Measurements from ENCODE around the gene COMMD7. TPM values are rescaled to one million over a fixed set of nuclear protein-coding genes. Genes with fewer than 3 reads are reported as not detected.

The COMMD7 gene
- total RNA-seq, 6 experiments from 2014 or later, result 45.4 to 58.4 (median 51.5) TPM

DNA sequence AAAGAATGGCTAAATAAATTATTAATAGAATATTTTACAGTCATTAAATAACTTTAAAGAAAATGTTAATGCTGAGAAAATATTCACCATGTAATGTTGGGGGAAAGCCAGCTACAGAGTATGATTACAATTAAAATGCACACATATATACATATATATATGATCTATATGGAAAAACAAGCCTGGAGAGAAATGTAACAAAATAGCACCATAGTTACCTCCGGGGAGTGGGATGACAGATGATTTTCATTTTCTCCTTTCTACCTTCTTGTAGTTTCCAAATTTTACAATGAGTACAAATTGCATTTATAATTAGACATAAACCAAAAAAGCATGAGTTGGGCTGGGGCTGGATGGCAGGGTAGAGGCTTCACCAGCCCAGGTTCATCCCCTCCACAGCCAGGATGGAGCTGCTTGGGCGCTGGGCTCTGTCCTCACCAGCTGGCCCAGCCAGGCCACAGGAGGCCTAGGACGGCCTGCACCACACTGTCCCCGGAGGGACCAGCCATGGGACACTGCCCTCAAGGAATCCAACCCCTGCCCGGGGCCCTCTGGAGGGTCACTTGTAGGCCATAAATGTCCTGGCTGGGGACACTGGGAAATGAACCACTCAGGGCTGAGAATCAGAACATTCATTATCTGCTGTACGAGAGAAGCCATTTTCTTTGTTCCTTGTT, 79.8 kb downstream of the COMMD7 start:
- TF ChIP-seq, protein P1, sequence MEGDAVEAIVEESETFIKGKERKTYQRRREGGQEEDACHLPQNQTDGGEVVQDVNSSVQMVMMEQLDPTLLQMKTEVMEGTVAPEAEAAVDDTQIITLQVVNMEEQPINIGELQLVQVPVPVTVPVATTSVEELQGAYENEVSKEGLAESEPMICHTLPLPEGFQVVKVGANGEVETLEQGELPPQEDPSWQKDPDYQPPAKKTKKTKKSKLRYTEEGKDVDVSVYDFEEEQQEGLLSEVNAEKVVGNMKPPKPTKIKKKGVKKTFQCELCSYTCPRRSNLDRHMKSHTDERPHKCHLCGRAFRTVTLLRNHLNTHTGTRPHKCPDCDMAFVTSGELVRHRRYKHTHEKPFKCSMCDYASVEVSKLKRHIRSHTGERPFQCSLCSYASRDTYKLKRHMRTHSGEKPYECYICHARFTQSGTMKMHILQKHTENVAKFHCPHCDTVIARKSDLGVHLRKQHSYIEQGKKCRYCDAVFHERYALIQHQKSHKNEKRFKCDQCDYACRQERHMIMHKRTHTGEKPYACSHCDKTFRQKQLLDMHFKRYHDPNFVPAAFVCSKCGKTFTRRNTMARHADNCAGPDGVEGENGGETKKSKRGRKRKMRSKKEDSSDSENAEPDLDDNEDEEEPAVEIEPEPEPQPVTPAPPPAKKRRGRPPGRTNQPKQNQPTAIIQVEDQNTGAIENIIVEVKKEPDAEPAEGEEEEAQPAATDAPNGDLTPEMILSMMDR (IDR thresholded peaks at IDR 0.05), result no peak
- no peak overlapping the region for H3K27ac Mint-ChIP-seq
- no peak for DNase-seq
- no peak overlapping the region for H3K4me3 Mint-ChIP-seq
- no peaks in the 10 kb centered on the region for H3K4me1 Mint-ChIP-seq (ENCODE audit: low read depth)
- peaks cover 5% of the 10 kb centered on the region; the same call in 1 of the 2 replicates for H3K9me3 Mint-ChIP-seq
- peaks cover 4% of the 10 kb centered on the region for H3K27me3 Mint-ChIP-seq (ENCODE audit: insufficient read depth)
- peaks cover 6% of the 10 kb centered on the region; the same call in 1 of the 2 replicates for H3K36me3 Mint-ChIP-seq (ENCODE audit: low read depth)

DNA sequence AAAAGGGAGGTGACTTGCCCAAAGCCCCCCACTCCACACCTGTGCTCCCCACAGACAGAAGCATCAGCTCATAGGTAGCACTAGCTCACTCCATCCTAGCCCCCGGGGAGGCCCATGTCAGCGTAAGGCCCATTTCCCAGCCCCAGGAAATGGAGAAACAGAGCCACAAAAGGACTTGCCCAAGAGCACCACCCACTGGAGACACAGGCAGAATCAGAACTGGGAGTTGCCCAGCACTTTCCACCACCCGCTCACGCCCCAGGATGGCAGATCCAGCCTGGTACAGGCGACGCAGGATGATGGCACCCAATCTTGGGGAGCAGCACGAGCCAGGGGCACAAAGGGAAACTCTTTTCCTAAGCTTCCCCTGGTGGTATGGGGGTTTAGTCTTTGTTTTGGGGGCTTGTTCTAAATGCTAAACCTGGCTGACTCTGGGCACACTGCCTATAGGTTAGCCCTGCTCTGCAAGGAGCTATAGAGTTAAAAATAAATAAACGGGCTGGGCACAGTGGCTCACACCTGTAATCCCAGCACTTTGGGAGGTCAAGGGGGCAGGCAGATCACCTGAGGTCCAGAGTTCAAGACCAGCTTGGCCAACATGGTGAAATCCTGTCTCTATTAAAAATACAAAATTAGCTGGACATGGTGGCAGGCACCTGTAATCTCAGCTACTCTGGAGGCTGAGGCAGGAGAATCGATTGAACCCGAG, 81.3 kb downstream of the COMMD7 start:
- Mint-ChIP-seq H3K4me3 (no peak overlapping the region), H3K4me1 (ENCODE audit: low read depth) (no peaks in the 10 kb centered on the region), H3K27ac (no peak overlapping the region), H3K9me3 (peaks cover 5% of the 10 kb centered on the region; the same call in 1 of the 2 replicates), H3K36me3 (ENCODE audit: low read depth) (peaks cover 6% of the 10 kb centered on the region; the same call in 1 of the 2 replicates), H3K27me3 (ENCODE audit: insufficient read depth) (peaks cover 4% of the 10 kb centered on the region)
- TF ChIP-seq, protein P1 (IDR thresholded peaks at IDR 0.05), result peak; percentile 19; the same call in 1 of the 2 replicates
- DNase-seq, result no peak

DNA sequence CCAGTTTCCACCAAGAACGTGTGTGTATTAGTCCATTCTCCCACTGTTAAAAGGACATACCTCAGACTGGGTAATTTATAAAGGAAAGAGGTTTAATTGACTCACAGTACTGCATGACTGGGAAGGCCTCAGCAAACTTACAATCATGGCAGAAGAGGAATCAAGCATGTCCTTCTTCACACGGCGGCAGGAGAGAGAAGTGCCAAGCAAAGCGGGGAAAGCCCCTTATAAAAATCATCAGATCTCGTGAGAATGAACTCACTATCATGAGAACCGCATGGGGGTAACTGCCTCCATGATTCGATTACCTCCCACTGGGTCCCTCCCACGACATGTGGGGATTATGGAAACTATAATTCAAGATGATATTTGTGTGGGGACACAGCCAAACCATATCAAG, 82.6 kb downstream of the COMMD7 start:
- Mint-ChIP-seq H3K27ac (no peak overlapping the region), H3K9me3 (peaks cover 5% of the 10 kb centered on the region; the same call in 1 of the 2 replicates)
- TF ChIP-seq, protein P1 (IDR thresholded peaks at IDR 0.05), result no peak

DNA sequence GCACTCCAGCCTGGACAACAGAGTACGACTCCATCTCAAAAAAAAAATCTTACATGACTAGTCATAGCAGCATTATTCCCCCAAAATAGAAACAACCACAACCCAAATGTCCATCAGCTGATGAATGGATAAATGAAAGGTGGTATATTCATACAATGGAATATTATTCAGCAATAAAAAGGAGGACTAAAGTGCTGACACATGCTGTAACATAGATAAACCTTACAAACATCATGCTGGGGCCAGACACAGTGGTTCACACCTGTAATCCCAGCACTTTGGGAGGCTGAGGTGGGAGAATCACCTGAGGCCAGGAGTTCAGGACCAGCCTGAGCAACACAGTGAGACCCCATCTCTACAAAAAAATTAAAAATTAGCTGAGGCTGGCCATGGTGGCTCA, 86.4 kb downstream of the COMMD7 start:
- peaks cover 6% of the 10 kb centered on the region; the same call in 1 of the 2 replicates for H3K36me3 Mint-ChIP-seq (ENCODE audit: low read depth)
- TF ChIP-seq, protein P1 (IDR thresholded peaks at IDR 0.05), result no peak

More for the DNA sequence above, 82.6 kb downstream of the COMMD7 start:
- H3K36me3 Mint-ChIP-seq (ENCODE audit: low read depth), result peaks cover 6% of the 10 kb centered on the region; the same call in 1 of the 2 replicates
- DNase-seq, result no peak
- no peak overlapping the region for H3K4me3 Mint-ChIP-seq
- H3K4me1 Mint-ChIP-seq (ENCODE audit: low read depth), result no peaks in the 10 kb centered on the region
- peaks cover 4% of the 10 kb centered on the region for H3K27me3 Mint-ChIP-seq (ENCODE audit: insufficient read depth)

DNA sequence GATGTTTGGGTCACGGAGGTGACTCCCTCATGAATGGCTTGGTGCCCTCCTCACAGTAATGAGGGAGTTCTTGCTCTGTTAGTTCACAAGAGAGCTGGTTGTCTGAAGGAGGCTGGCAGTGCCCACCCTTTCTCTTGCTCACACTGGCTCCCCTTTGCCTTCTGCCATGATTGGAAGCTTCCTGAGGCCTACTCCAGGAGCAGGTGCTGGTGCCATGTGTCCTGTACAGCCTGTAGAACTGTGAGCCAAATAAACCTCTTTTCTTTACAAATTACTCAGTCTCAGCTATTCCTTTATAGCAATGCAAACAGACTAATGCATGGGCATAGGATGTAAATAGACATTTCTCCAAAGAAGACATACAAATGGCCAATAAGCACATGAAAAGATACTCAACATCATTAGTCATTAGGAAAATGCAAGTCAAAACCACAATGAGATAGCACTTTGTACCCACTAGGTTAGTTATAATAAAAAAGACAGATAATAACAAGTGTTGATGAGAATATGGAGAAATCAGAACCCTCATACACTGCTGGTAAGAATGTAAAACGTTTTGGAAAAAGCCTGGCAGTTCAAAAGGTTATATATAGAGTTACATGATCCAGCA, 87.3 kb downstream of the COMMD7 start:
- TF ChIP-seq, protein P1 (IDR thresholded peaks at IDR 0.05), result no peak
- Mint-ChIP-seq H3K4me1 (ENCODE audit: low read depth) (peaks cover 5% of the 10 kb centered on the region), H3K27ac (no peak overlapping the region), H3K9me3 (peaks cover 5% of the 10 kb centered on the region; the same call in 1 of the 2 replicates), H3K27me3 (ENCODE audit: insufficient read depth) (peaks cover 5% of the 10 kb centered on the region), H3K4me3 (no peak overlapping the region), H3K36me3 (ENCODE audit: low read depth) (peaks cover 6% of the 10 kb centered on the region; the same call in 1 of the 2 replicates)
- DNase-seq, result no peak

More for the DNA sequence above, 86.4 kb downstream of the COMMD7 start:
- H3K27ac Mint-ChIP-seq, result no peak overlapping the region
- DNase-seq, result no peak
- H3K9me3 Mint-ChIP-seq, result peaks cover 5% of the 10 kb centered on the region; the same call in 1 of the 2 replicates
- peaks cover 5% of the 10 kb centered on the region for H3K4me1 Mint-ChIP-seq (ENCODE audit: low read depth)
- H3K27me3 Mint-ChIP-seq (ENCODE audit: insufficient read depth), result peaks cover 8% of the 10 kb centered on the region
- no peak overlapping the region for H3K4me3 Mint-ChIP-seq
